Liver (tissue), 3 donors: ENCODE data around the gene GGCT.

Source experiments
- ATF3 ChIP-seq: IDR thresholded peaks from 2 replicates; pipeline ENCODE4 v1.6.1; 2016; ENCODE audit warnings: antibody characterized with exemption
- FOXA1 ChIP-seq: IDR thresholded peaks from 2 replicates; pipeline ENCODE4 v1.6.1; 2016; ENCODE audit warnings: antibody characterized with exemption
- GABPA ChIP-seq, 2 donors: IDR thresholded peaks in 1 of 2; conservative IDR thresholded peaks in 1 of 2; 2 replicates each; pipeline ENCODE4 v1.6.1; 2016; ENCODE audit warnings: antibody characterized with exemption in 2 of 2, mild to moderate bottlenecking in 1 of 2, moderate library complexity in 1 of 2
- JUND ChIP-seq, 2 donors: IDR thresholded peaks; 2 replicates each; pipeline ENCODE4 v1.6.1; 2016; ENCODE audit warnings: antibody characterized with exemption in 2 of 2
- MAX ChIP-seq: IDR thresholded peaks from 2 replicates; pipeline ENCODE4 v1.6.1; 2016; ENCODE audit warnings: antibody characterized with exemption
- SP1 ChIP-seq: IDR thresholded peaks from 2 replicates; pipeline ENCODE4 v1.6.1; 2018; ENCODE audit warnings: antibody characterized with exemption, mild to moderate bottlenecking
- YY1 ChIP-seq: IDR thresholded peaks from 2 replicates; pipeline ENCODE4 v1.6.1; 2016; ENCODE audit warnings: antibody characterized with exemption, mild to moderate bottlenecking
- TF ChIP-seq, protein P1 (sequence below): fragments of 150-350 bp; IDR thresholded peaks from 2 replicates; pipeline ENCODE4 v1.5.1; 2017; ENCODE audit warnings: improper control_type of control experiment, low read depth, low read length; ENCODE audit not compliant: missing input control
- TF ChIP-seq, protein P2 (sequence below): IDR thresholded peaks from 2 replicates; pipeline ENCODE4 v1.6.1; 2016; ENCODE audit warnings: antibody characterized with exemption, mild to moderate bottlenecking
- donor health status: healthy.
- donor health status: healthy.

GRCh38 chr7:30519122-30519521 is 14.5 kb upstream of the GGCT start:
- TF ChIP-seq, protein P1, sequence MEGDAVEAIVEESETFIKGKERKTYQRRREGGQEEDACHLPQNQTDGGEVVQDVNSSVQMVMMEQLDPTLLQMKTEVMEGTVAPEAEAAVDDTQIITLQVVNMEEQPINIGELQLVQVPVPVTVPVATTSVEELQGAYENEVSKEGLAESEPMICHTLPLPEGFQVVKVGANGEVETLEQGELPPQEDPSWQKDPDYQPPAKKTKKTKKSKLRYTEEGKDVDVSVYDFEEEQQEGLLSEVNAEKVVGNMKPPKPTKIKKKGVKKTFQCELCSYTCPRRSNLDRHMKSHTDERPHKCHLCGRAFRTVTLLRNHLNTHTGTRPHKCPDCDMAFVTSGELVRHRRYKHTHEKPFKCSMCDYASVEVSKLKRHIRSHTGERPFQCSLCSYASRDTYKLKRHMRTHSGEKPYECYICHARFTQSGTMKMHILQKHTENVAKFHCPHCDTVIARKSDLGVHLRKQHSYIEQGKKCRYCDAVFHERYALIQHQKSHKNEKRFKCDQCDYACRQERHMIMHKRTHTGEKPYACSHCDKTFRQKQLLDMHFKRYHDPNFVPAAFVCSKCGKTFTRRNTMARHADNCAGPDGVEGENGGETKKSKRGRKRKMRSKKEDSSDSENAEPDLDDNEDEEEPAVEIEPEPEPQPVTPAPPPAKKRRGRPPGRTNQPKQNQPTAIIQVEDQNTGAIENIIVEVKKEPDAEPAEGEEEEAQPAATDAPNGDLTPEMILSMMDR = no peak
- no peak for TF ChIP-seq ATF3
- no peak for TF ChIP-seq SP1
- TF ChIP-seq JUND (IDR thresholded peaks at IDR 0.05) = no peak
- TF ChIP-seq GABPA (IDR thresholded peaks at IDR 0.05 in 1 of 2, conservative IDR thresholded peaks at IDR 0.05 in 1 of 2) = no peak
- no peak for TF ChIP-seq FOXA1
- no peak for TF ChIP-seq YY1
- TF ChIP-seq MAX = no peak
- TF ChIP-seq, protein P2, sequence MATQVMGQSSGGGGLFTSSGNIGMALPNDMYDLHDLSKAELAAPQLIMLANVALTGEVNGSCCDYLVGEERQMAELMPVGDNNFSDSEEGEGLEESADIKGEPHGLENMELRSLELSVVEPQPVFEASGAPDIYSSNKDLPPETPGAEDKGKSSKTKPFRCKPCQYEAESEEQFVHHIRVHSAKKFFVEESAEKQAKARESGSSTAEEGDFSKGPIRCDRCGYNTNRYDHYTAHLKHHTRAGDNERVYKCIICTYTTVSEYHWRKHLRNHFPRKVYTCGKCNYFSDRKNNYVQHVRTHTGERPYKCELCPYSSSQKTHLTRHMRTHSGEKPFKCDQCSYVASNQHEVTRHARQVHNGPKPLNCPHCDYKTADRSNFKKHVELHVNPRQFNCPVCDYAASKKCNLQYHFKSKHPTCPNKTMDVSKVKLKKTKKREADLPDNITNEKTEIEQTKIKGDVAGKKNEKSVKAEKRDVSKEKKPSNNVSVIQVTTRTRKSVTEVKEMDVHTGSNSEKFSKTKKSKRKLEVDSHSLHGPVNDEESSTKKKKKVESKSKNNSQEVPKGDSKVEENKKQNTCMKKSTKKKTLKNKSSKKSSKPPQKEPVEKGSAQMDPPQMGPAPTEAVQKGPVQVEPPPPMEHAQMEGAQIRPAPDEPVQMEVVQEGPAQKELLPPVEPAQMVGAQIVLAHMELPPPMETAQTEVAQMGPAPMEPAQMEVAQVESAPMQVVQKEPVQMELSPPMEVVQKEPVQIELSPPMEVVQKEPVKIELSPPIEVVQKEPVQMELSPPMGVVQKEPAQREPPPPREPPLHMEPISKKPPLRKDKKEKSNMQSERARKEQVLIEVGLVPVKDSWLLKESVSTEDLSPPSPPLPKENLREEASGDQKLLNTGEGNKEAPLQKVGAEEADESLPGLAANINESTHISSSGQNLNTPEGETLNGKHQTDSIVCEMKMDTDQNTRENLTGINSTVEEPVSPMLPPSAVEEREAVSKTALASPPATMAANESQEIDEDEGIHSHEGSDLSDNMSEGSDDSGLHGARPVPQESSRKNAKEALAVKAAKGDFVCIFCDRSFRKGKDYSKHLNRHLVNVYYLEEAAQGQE = no peak
